Measurements from ENCODE around the gene NXPE1. TPM values are rescaled to one million over a fixed set of nuclear protein-coding genes. Genes with fewer than 3 reads are reported as not detected.

The NXPE1 gene
- polyA plus RNA-seq, 4 donors: 0.08 TPM; not detected in 2

Other genes with a start within 250 kb of the NXPE1 start
- 10 to 100 TPM; 19.3 to 21.3 (median 19.5) TPM for gene C11orf71, start 159.4 kb downstream of the NXPE1 start, polyA plus RNA-seq (ENCODE audit: insufficient read length in 4 of 4)
- gene RBM7, start 159.2 kb downstream of the NXPE1 start, polyA plus RNA-seq (ENCODE audit: insufficient read length in 4 of 4): 10 to 100 TPM; 46.6 to 58.6 (median 56.1) TPM
- 100 to 1,000 TPM; 114 to 127 (median 116) TPM for gene REXO2, start 120.4 kb downstream of the NXPE1 start, polyA plus RNA-seq (ENCODE audit: insufficient read length in 4 of 4)
- gene NXPE4, start 35.9 kb upstream of the NXPE1 start, polyA plus RNA-seq (ENCODE audit: insufficient read length in 4 of 4): under 1 TPM in 1 of 4 donors, not detected in 3; 0.06 TPM
- gene NXPE2, start 118.6 kb upstream of the NXPE1 start, polyA plus RNA-seq (ENCODE audit: insufficient read length in 4 of 4): under 1 TPM; 0.30 to 0.53 (median 0.41) TPM